Measurements from ENCODE around the gene STK24. TPM values are rescaled to one million over a fixed set of nuclear protein-coding genes. Genes with fewer than 3 reads are reported as not detected.

The STK24 gene
- total RNA-seq, 2 donors from 2014 or later = 35.0 to 56.7 TPM

DNA sequence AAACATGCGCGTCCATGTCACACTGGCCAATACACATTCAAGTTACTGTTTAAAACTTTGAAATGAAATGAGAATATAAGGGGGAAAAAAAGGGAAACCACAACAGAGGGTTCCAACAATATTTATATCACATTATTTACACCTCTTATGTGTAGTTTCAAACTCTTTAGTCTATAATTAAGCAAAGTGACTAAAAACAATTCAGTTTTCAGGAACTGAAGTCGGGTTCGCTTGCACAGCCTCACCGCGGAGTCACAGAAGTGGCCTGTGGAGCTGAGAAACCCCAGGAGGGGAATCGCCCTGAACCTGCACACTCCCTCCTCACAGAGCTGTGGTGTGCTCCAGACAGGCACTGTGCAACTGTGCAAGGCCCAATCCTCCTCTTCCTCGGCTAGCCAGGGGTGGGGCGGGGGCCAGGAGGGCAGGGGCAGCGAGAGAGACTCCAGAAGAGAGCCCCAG, 75.9 kb downstream of the STK24 start:
- 95 to 96% methylated on average over 10 of the region's 10 CpGs for WGBS, 2 donors
- Histone ChIP-seq H3K27me3 (no peaks in the 10 kb centered on the region), H3K4me3 (no peak overlapping the region), H3K9me3 (no peaks in the 10 kb centered on the region), H3K36me3 (replicated peaks in 1 of 2; ENCODE audit: insufficient read depth in 1 of 2, low read depth in 2 of 2) (no peaks in the 10 kb centered on the region), H3K4me1 (peaks cover 46% of the 10 kb centered on the region), H3K27ac (no peak overlapping the region)
- no peak for ATAC-seq
- TF ChIP-seq CTCF (IDR thresholded peaks at IDR 0.05) = no peak
- DNase-seq = no peak
- intact Hi-C loops (cut with DNase I) = no loop called here

DNA sequence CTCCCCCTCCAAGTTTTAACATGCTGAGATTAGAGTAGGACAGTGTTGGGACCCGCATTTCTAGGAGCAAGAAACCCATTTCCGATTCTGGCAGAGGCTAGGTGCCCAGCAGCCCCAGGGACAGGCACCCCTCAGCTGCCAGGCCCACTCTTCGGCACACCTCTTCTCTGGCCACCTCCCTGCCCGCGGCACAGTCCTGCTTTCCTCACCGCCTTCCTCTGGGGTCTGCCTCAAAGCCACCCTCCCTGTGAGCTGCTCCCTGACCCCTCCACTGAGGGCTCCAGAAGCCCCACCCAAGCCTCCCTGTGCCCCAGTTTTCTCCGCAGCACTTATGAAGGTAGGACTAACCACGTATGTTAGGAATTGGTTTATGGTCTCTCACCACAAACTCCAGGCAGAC, 79.9 kb downstream of the STK24 start:
- H3K27me3 ChIP-seq = no peaks in the 10 kb centered on the region
- TF ChIP-seq POLR2A (IDR thresholded peaks at IDR 0.05) = no peak
- no peak for TF ChIP-seq CTCF (IDR thresholded peaks at IDR 0.05)
- no peak overlapping the region for H3K4me3 ChIP-seq
- peaks cover 19% of the 10 kb centered on the region for H3K4me1 ChIP-seq
- DNase-seq = no peak
- no peak for ATAC-seq
- 90 to 96% methylated on average over 8 of the region's 8 CpGs for WGBS, 2 donors
- H3K27ac ChIP-seq = no peak overlapping the region
- intact Hi-C loops (cut with DNase I) = loop anchor here (10.0 kb wide), 1 partner anchor 68 kb away; no protein-coding TSS in a partner anchor
- H3K9me3 ChIP-seq = no peaks in the 10 kb centered on the region
- no peaks in the 10 kb centered on the region for H3K36me3 ChIP-seq (replicated peaks in 1 of 2; ENCODE audit: insufficient read depth in 1 of 2, low read depth in 2 of 2)

- no peaks in the 10 kb centered on the region for H3K36me3 ChIP-seq (replicated peaks in 1 of 2; ENCODE audit: insufficient read depth in 1 of 2, low read depth in 2 of 2)
- TF ChIP-seq CTCF (IDR thresholded peaks at IDR 0.05) (no peak), POLR2A (IDR thresholded peaks at IDR 0.05) (no peak)
- intact Hi-C loops (cut with DNase I) = loop anchor here (10.0 kb wide), 1 partner anchor 68 kb away; no protein-coding TSS in a partner anchor
- H3K9me3 ChIP-seq = no peaks in the 10 kb centered on the region
- ATAC-seq (no peak), DNase-seq (no peak)
- no peak overlapping the region for H3K4me3 ChIP-seq
- WGBS, 2 donors = 77 to 81% methylated on average over 1 to 3 of the region's 3 CpGs
- no peak overlapping the region for H3K27ac ChIP-seq
- peaks cover 16% of the 10 kb centered on the region for H3K4me1 ChIP-seq
- no peaks in the 10 kb centered on the region for H3K27me3 ChIP-seq
These were observed 80.5 kb downstream of the STK24 start for GRCh38 chr13:98496479-98496791.

DNA sequence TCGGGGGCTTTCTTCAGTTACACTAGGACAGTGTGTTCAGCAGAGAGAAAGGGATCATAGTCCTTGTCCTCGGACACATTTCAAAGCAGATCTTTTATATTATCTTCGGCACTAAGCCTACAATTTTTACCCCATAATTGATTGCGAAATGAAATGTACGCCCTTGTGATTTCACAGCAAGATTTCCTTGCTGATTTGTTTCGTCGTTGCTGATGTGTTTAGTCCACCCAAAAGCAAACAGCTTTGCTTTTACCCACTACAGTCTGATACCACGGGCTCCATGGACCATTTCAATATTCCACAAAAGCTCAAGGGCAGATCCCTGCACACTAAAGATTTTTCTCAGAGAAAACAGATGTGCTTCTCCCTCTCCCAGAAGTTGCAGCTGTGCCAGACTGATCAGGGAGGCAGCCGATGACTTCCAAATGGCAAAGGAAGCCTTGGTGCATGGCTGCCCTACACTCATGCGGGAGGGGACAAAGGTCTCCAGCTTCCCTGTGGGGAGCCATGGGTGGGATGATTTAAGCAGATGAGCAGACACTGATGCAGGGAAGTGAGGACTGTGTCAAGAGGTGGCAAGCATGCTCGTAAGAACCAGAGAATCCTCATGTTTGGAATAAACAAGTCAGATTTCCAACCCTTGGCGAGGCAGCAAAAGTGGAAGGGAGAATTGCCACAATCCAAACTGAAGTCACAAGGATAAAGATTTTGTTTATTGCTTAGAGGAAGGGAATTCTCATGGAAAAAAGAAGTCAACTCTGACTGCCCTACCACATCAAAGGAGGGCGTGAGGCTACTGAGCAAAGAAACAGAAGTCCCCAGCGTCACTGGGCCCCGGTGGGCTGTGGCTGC, 81.1 kb downstream of the STK24 start:
- intact Hi-C loops (cut with DNase I) = loop anchor here (10.0 kb wide), 1 partner anchor 69 kb away; no protein-coding TSS in a partner anchor
- no peak overlapping the region for H3K4me3 ChIP-seq
- H3K9me3 ChIP-seq = no peaks in the 10 kb centered on the region
- ATAC-seq = peak; percentile 43
- peaks cover 20% of the 10 kb centered on the region for H3K4me1 ChIP-seq
- H3K27me3 ChIP-seq = no peaks in the 10 kb centered on the region
- DNase-seq = no peak
- 59 to 61% methylated on average over 15 of the region's 15 CpGs for WGBS, 2 donors
- TF ChIP-seq CTCF (IDR thresholded peaks at IDR 0.05) (no peak), POLR2A (IDR thresholded peaks at IDR 0.05) (no peak)
- H3K27ac ChIP-seq = peak overlapping the region in 3 of 4 donors; percentile 6 to 39 (median 6)
- no peaks in the 10 kb centered on the region for H3K36me3 ChIP-seq (replicated peaks in 1 of 2; ENCODE audit: insufficient read depth in 1 of 2, low read depth in 2 of 2)
